Right lobe of liver (tissue), 4 donors: ENCODE data around the gene RAI1.

Experiments
- CTCF ChIP-seq, 4 donors: fragments of 200-600 bp in 3 of 4; fragments of 450-650 bp in 1 of 4; IDR thresholded peaks; one replicate each; pipeline versions ENCODE4 v1.5.1 to v1.8.0; 2016 to 2022; ENCODE audit warnings: antibody characterized with exemption in 4 of 4, mild to moderate bottlenecking in 2 of 4
- POLR2A ChIP-seq: fragments of 450-650 bp; IDR thresholded peaks from one replicate; pipeline ENCODE4 v1.6.1; 2017; ENCODE audit warnings: antibody characterized with exemption, mild to moderate bottlenecking
- donor health status: DM: no; HTN: no; CAD: no.
- donor health status: DM: no; HTN: no; CAD: no.
- donor health status: DM: no; HTN: yes; CAD: no.

- TF ChIP-seq CTCF (IDR thresholded peaks at IDR 0.05), result no peak
- TF ChIP-seq POLR2A, result no peak
These were observed 80.9 kb downstream of the RAI1 start for GRCh38 chr17:17761894-17762743.
